GM21786 (cell line): Measurements from ENCODE around the gene ALDH1A1.

Experiments
- ATAC-seq: cut with Tn5 transposase; IDR thresholded peaks from one replicate; pipeline ENCODE4 v1.9.1; 2021; ENCODE audit not compliant: unreplicated experiment

Gene ALDH1A1

DNA sequence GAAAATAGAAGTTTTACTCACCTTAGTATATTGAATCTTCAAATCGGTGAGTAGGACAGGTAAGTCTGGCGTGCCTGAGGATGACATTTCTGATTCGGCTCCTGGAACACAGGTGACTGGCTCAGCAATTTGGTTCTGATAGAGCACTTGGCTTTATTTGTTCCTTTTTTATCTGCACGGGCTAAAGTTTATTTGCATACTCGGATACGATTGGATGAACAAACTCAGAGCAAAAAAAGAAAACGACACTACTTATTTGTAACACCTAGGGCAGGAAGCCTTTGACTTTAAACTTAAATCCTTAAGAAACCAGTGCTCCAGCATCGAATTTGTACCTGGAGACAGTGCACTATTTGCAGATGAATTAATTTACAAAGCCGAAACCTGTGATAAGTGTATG is at the start of gene ALDH1A1:
TSS of gene ALDH1A1 (minus strand) at position 140 of the 400 bp plus-strand sequence. CDS start at position 87, 53 bp downstream.
- ATAC-seq = no peak

DNA sequence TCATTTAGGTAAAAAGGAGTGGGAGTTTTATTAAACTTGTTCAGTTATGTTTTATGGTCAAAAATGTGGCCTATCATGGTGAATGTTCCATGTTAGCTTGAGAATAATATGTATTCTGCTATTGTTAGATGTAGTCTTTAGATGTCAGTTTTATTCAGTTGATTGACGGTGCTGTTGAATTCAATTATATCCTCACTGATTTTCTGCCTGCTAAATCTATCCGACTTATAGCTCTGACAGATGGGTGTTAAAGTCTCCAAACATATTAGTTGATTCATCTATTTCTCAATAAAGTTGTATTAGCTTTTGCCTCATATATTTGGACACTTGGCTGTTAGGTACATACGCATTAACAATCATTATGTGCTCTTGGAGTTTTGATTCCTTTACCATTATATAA is 49.0 kb upstream of the ALDH1A1 start:
- no peak for ATAC-seq

DNA sequence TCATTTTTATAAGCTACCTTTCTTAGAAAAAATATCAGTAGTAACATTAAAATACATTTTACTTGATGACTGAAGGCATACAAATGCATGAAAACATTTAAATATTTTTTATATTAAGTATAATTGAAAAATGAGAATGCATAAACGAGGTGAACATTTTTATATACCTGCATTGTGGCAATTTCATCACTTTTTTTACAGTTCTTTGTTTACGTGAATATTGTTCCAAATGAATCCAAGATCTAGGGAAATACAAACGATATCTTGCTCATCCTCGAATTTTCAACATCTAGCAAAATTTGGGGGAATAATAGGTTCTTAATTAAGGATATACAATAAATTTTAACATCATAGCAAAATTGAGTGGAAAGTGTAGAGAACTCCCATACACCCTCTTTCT is 45.5 kb upstream of the ALDH1A1 start:
- no peak for ATAC-seq

DNA sequence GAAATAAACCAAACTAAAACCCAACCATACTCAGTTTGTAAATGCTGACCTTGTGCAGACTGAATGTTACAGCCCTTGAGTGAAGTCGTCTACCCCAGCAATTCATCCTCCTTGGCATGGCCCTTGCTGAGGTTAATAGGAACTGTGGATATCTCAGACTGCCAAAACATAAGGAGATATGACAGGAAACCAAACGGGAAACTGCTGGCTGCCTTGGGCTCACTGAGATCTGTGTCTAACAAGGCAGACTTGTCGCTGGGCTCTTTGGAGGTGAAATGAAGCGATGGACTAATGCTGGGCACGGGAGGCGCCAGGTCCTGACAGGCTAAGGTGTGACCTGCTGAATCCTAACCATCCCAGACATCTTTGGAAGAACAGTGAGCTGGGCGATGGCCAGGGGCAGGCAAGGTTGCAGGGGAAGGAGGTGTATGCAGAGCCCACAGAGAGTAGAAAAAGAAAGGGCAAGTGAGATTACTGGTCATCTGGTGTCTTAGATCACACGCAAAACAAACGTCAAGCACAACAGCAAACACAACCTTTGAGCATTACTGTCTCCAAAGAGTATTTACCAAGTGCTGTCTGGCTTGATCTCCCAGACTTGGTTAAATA is 44.6 kb upstream of the ALDH1A1 start:
- no peak for ATAC-seq

DNA sequence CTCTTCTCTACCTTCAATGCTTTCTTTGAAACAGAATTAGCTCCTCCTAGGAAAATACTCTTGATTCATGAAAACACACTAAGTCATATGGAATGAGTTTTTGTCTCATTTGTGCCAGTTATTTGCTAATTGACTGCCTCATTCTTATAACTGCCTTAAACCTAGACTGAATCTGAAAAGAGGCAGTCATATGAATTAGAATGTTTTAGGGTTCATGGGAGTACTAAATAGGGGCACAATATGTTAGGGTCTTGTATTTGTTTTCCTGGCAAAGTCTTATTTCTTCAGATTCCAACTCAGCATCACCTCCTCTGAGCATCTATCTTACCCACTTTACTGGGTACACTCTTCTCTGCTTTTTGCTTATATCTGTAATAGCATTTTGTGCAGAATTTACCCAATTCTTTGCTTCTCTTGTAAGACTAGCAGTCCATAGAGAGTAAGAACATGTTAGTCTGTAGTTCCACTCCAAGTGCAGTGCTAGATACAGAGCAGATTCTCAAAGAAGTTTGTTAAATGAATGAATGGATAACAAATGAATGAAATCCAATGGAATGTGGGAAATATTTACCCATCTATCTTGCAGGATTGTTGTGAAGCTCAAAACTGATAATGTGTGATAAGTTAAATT is 43.9 kb upstream of the ALDH1A1 start:
- ATAC-seq = no peak

DNA sequence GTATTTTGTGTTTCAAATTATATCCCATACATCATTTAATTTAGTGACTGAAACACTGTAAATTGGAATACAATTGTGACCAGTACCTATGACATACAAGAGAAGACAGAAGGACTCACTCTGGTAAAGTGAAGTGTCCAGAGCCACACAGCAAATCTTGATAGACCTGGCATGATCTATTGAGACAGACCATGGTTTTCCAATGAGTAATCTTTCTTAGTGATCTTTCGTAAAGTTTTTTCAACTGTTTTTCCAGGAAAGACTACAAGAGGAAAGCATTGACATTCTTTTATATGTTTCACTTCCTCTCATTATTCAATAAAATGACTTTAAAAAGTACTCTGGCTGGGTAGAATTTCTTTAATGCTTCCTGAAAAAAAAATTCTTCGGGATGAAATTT is 43.3 kb upstream of the ALDH1A1 start:
- ATAC-seq = no peak

DNA sequence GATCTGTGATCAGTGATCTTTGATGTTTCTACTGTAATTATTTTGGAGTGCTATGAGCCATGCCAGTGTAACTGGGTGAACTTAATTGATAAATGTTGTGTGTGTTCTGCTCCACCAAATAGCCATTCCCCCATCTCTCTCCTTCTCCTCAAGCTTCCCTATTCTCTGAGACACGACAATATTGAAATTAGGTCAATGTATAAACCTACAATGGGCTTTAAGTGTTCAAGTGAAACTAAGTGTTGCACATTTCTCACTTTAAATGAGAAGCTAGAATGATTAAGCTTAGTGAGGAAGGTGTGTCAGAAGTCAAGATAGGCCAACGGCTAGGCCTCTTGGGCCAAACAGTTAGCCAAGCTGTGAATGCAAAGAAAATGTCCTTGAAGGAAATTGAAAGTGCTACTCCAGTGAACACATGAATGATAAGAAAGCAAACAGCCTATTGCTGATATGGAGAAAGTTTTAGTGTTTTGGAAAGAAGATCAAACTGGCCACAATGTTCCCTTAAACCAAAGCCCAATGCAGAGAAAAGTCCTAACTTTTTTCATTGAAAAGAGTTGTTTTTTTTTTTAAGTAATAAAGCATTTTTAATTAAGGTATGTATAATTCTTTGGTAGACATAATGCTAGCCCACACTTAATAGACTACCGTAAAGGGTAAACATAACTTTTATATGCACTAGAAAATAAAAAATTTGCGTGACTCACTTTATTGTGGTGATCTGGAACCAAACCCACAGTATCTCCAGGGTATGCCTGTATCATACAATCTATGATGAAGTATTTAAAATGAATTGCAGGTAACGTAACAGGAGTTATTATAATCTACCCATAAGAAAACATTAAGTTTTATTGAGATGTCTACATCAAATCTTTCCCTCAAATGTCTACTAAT is 42.5 kb upstream of the ALDH1A1 start:
- ATAC-seq = no peak

DNA sequence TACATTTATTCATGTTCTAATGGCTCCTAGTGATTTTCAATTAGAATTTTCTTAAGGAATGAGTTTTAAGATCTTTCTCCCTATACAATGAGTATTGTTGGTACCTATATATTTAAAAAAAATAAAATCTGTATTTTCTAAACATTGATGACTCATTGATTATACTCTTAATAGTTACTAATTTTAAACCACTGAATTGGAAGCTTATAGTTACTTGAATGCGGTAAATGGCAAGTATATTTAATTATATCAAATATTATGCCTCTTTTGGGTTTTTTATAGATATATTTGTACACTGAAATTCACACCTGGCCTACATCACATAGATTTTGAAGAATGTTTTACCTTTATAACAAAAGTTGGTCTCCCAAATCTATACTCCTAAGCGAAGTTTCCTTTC is 38.9 kb upstream of the ALDH1A1 start:
- no peak for ATAC-seq

DNA sequence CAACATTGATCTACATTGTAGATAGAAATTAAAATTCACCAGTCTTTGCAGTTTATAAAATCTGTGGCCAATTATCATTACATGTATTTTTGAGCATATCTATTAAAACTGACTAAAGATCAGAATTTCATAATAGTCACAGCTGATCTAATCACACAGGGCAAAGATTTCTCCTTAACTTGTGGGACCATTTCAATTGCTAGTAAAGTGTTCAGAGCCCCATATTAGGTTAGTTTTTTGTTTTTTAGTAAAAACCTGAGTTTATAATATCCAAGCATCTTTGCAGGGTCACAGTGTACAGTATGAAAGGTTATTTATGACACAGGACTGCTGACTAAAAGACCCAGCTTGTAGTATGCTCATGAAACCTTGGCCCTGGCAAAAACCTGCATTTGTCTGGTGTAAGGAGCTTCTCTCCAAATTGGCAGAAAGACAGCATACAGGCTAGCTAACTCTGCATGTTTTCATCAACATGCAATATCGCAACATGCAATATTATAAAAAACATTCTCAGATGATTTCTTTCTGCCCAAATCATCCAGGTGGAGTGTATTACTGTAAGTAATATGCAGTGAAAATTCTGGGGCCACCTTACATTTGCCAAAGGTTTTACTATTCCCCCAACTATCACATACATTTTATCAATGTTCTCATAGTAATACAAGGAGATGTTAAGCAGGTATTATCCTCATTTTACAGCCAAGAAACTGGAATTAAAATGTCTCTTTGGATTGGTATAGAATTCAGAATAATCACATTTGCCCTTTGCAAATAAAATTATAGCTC is 37.7 kb upstream of the ALDH1A1 start:
- no peak for ATAC-seq

DNA sequence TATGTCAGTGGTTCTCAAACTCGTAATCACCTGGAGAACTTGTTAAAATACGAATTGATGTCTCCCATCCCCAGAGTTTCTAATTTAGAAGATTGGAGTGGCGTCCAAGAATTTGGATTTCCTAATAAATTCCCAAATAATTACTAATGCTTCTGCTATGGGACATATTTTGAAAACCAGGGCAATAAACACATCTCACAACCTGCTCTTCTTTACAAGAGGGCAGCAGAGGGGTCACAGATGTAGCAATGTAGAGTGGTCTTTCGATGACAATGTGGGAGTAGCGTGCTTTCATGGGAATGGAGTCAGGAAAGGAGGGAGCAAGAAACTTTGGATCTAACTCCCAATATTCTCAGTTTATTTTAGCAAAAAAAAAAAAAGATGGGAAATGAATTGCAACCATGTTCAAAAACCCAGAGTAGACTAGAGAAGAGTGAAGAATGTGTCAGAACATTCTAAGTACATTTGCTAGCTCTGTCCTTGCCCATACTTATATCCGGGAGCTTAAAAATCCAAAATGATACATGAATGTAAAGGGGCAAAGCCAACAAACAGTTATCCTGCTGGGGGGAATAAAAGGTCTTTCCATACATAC is 33.8 kb upstream of the ALDH1A1 start:
- no peak for ATAC-seq

DNA sequence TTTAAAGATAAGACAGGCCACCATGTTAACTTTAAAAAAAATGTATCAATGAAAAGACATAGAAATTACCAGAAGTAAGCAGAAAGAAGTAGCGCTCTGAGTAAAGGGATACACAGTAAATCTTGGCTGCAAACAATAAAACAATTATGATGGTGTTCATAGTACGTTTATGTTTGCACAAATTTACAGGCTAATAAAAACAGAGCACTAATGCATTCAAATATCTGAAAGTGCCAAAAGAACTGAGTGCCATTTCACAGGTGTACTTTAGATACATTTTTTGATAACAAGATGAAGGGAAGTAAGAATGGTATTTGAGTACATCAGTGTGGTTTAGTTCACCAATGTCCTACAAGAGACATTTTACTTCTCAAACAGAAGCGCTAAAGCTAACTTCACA is 32.9 kb upstream of the ALDH1A1 start:
- ATAC-seq = no peak

DNA sequence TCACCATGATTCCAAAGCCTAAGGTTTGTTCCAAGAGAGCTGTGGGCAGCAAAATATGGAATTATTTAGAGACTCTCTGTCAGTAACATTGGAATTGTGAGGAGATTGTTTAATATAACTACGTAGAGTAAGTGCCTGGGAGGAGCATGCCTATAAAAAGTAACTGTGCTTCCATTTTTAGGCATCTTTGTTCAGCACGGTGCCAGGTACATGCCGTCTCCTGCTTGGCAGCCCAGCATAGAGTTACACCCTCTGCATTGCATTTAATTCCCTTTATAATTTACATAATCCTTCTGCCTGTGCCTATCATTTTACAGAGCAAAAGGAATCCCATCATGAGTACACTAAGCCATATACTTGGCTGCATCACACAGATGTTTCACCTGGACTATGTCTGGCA is 32.1 kb upstream of the ALDH1A1 start:
- no peak for ATAC-seq

DNA sequence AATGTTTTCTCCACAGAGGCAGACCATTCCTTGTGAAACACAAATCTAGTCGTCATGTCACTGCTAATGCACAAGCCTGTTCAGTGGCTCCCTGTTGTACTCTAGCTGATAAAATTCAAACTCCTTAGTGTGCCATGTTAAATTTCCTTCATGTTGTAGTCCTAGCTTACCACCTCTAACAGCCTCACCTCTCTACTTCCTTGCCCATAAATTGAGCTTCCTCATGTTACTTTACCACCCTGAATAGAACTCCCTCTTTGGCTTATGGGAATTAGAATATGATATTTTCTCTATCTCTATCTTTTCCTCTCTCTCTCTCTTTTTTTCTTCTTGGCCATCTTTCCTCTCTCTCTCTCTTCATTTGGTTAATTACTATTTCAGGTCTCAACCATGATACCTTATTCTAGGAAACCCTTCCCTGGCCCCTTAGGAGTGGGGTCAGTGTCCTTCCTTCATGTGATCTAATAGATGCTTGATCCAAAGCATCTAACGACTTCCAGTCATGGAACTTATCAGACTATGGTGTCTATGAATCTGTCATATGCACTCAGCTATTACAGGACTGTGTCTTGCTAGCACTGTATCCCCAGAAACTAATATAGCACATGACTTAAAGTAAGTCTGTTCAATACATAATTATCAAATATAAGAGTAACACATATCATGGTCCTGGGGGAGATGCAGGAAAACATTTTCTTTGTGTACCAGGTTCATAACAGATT is 31.5 kb upstream of the ALDH1A1 start:
- no peak for ATAC-seq

DNA sequence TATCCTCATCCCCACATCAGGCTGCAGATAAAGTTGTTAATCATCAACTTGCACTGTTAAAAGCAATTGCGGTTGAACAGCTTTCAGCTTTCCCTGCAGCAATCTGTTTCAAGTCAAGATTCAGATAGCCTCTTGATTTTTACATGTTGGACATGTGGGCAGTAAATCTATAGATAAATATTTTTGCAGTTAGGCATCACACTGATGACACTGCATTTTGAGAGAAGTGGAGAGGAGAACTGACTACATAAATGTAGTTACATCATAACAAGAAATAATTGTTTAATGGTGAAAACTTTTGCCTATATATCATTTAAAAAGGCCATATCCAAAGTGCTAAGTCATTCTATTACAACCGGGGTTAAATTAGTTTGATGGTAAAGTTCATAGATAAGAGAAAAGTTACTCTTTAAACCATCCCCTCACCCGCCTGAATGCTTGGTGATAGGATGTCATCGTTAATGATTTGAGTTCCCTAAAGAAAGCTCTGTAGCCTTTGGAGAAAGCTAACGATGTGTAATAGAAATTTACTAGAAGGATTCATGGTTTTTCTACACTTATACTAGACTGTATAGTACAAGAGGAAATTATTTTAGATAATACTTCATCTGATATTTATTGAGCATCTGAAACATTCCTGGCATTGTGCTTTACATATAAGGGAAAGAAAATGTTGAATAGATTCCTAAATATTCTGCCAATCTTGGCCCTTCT is 30.8 kb upstream of the ALDH1A1 start:
- ATAC-seq = no peak

DNA sequence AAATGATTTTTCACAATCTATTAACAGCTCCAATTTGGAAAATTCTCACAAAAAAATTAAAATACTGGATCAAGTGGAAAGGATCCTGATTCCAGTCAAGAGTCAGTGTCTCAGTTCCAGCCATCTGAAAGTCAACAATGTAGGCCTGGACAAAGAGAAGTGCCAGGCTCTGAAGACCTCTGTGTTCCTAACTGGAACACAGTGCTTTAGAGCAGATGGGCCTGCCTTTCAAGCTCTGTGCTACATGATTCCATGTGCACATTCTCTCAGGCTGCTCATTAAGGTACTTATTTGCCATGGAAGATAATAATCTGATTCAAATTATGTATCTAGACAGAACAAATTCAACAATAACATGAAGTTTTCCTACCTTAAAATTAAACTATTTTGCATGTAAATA is 30.2 kb upstream of the ALDH1A1 start:
- no peak for ATAC-seq

DNA sequence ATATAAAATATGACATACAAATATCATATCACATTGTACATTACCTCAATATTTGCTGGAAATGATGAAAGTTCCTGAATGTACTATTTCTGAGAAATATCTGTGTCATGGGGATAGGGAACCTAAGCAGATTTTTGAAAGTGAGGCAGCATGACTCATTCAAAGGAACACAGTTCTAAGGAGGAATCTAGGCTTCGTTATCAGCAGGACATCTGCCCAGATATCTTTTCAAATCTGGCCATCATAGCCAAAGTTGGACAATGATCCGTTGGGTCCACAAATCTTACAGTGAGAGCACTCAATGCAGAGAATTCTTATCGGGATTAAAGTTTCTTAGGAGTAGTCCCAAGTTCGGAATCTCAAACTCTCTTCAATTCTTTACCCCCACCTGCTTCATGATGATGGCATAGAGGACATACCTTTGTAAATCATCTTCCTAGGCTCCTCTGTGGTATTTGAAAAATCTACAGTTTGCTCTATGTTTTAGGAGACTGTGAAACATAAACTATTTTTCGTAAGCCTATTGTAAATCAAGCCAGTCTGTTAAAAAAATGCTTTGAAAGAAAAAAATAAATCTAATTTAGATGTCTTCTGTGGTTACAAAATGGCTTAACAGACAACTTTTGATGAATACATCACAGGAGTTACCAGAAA is 29.4 kb upstream of the ALDH1A1 start:
- ATAC-seq = no peak

DNA sequence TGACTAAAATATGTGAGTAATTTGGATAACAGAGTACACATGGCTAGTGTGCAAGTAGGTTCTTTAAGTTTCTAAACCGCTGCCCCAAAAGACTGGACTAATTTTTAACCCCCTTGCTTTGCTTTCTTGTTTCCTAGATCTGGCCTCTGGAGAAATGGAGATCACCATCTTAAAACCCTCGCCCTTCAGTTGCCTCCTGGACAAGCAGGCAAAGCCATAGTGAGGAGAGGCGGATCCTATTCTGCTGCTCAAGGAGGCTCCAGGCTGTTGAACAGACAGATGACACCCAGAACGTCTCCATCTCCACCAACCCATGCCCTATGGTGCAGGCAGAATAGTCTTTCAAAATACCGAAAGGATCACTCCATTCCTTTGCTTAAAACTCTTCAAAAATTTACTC is 28.6 kb upstream of the ALDH1A1 start:
- no peak for ATAC-seq

DNA sequence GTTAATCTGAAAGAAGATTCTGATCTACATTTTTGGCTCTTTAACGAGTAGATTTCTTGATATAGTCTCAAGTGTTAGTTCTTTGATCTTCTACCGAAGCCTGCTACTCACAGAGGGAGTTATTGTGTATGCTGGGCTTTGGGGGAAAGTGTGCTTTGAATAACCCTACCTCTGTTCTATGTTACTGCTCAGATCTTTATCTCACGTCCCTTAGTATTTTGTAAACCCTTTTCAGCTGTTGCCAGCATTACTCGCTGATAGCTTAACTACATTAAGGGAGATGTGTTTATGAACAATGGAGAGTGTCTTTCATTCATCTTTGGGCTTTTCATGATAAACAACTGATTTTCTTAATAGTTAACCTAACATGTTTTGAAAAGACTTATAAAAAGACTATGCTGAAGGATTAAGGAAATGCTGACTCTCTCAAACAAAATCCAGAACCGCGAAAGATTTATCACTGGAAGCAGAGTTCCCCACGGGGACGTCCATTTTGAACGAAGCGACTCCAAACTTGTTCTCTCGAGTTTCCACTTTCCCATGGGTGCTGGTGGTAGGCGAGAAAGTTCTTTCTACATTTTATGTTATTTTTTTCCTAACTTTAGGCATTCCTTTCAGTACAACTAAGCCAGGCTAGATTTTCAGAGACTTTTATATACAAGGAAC is 27.9 kb upstream of the ALDH1A1 start:
- no peak for ATAC-seq

DNA sequence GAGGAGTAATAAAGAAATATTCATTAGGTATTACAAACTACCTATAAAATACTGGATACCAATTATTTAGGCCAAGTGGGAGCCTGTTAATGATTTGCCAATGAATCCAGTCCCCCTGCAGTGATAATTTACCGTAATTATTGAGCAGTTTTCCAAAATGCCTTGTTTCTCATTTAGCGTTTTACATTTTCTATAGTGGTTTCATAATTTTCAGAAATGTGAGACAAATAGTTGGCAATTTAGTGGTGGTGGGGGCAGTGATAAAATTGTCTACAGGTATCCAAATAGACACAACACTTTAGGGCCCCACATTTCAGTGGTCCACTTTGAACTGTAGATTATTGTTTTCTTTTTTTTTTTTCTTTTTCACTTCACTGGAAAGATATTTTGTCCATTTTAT is 27.3 kb upstream of the ALDH1A1 start:
- ATAC-seq = no peak
